Mesenchymal stem cell (in vitro differentiated cells and primary cell): ENCODE results near the gene INPP5A.

ENCODE experiments used
- DNase-seq: peaks from one replicate; pipeline ENCODE4 v3.0.0-alpha.2; 2013
- H2AFZ ChIP-seq: one replicate; pipeline ENCODE4 v1.6.1; 2013; ENCODE audit warnings: low read depth, mild to moderate bottlenecking, control low read depth, inconsistent platforms, low read length, moderate library complexity
- H2AK5ac ChIP-seq: 2 replicates; pipeline ENCODE4 v1.6.1; 2013; ENCODE audit warnings: low read length, moderate library complexity, mild to moderate bottlenecking, inconsistent platforms; ENCODE audit not compliant: severe bottlenecking
- H2BK120ac ChIP-seq: one replicate; pipeline ENCODE4 v1.6.1; 2013; ENCODE audit warnings: low read depth, mild to moderate bottlenecking, inconsistent platforms, low read length, moderate library complexity
- H2BK12ac ChIP-seq, 2 experiments: one replicate each; pipeline ENCODE4 v1.6.1; 2013; ENCODE audit warnings: inconsistent platforms in 2 of 2, low read length in 2 of 2, mild to moderate bottlenecking in 2 of 2, moderate library complexity in 2 of 2, control low read depth in 1 of 2
- H2BK15ac ChIP-seq: one replicate; pipeline ENCODE4 v1.6.1; 2013; ENCODE audit warnings: mild to moderate bottlenecking, low read depth, inconsistent platforms; ENCODE audit not compliant: poor library complexity, severe bottlenecking
- H2BK5ac ChIP-seq: 2 replicates; pipeline ENCODE4 v1.6.1; 2013; ENCODE audit warnings: low read depth, mild to moderate bottlenecking, low read length, control low read depth, inconsistent platforms; ENCODE audit not compliant: poor library complexity, severe bottlenecking
- H3K14ac ChIP-seq, 2 experiments: one replicate each; pipeline ENCODE4 v1.6.1; 2013; ENCODE audit warnings: inconsistent platforms in 2 of 2, low read length in 2 of 2, control low read depth in 1 of 2, mild to moderate bottlenecking in 1 of 2, moderate library complexity in 1 of 2
- H3K18ac ChIP-seq, 2 experiments: one replicate each; pipeline ENCODE4 v1.6.1; 2013; ENCODE audit warnings: inconsistent platforms in 2 of 2, low read length in 2 of 2, control low read depth in 1 of 2, low read depth in 1 of 2, mild to moderate bottlenecking in 1 of 2
- H3K23ac ChIP-seq, 2 experiments: one replicate each; pipeline ENCODE4 v1.6.1; 2013; ENCODE audit warnings: inconsistent platforms in 2 of 2, low read length in 2 of 2, mild to moderate bottlenecking in 2 of 2, moderate library complexity in 2 of 2, control low read depth in 1 of 2
- H3K27ac ChIP-seq: 2 replicates; pipeline ENCODE4 v1.5.1; 2013; ENCODE audit warnings: mild to moderate bottlenecking, moderate library complexity, low read length, control low read depth, inconsistent platforms; ENCODE audit not compliant: poor library complexity, severe bottlenecking
- H3K27me3 ChIP-seq, 2 experiments: 2 replicates each; pipeline versions ENCODE4 v1.6.1 to v1.7.0; 2013; ENCODE audit warnings: low read length in 2 of 2, mild to moderate bottlenecking in 2 of 2, moderate library complexity in 2 of 2, control low read depth in 1 of 2, inconsistent platforms in 1 of 2; ENCODE audit not compliant: control insufficient read depth in 1 of 2, insufficient read depth in 1 of 2
- H3K36me3 ChIP-seq, 2 experiments: 2 replicates each; pipeline versions ENCODE4 v1.6.1 to v1.7.0; 2013; ENCODE audit warnings: low read length in 2 of 2, control low read depth in 1 of 2, inconsistent platforms in 1 of 2, low read depth in 1 of 2, mild to moderate bottlenecking in 1 of 2; ENCODE audit not compliant: insufficient read depth in 2 of 2, control insufficient read depth in 1 of 2
- H3K4ac ChIP-seq, 2 experiments: one replicate each; pipeline ENCODE4 v1.6.1; 2013; ENCODE audit warnings: inconsistent platforms in 2 of 2, low read length in 2 of 2, mild to moderate bottlenecking in 2 of 2, moderate library complexity in 2 of 2, control low read depth in 1 of 2, low read depth in 1 of 2
- H3K4me1 ChIP-seq: 2 replicates; pipeline ENCODE4 v1.6.1; 2013; ENCODE audit warnings: low read depth, low read length, control low read depth; ENCODE audit not compliant: control insufficient read depth, insufficient read depth
- H3K4me2 ChIP-seq: 2 replicates; pipeline ENCODE4 v1.6.1; 2013; ENCODE audit warnings: low read length, mild to moderate bottlenecking, inconsistent platforms; ENCODE audit not compliant: poor library complexity, severe bottlenecking
- H3K4me3 ChIP-seq, 2 experiments: 2 replicates each; pipeline versions ENCODE4 v1.5.1 to v1.7.0; 2013; ENCODE audit warnings: low read length in 2 of 2, mild to moderate bottlenecking in 2 of 2, control low read depth in 1 of 2, low read depth in 1 of 2; ENCODE audit not compliant: insufficient read depth in 1 of 2
- H3K79me1 ChIP-seq: replicated peaks from 2 replicates; pipeline ENCODE4 v1.6.1; 2013; ENCODE audit warnings: mild to moderate bottlenecking, control low read depth, low read length, inconsistent platforms; ENCODE audit not compliant: poor library complexity, severe bottlenecking
- H3K9ac ChIP-seq: 2 replicates; pipeline ENCODE4 v1.7.0; 2013; ENCODE audit warnings: mild to moderate bottlenecking, low read length, moderate library complexity
- H3K9me3 ChIP-seq: 2 replicates; pipeline ENCODE4 v1.7.0; 2013; ENCODE audit warnings: mild to moderate bottlenecking, low read length; ENCODE audit not compliant: control insufficient read depth
- H4K8ac ChIP-seq: one replicate; pipeline ENCODE4 v1.6.1; 2013; ENCODE audit warnings: inconsistent platforms, mild to moderate bottlenecking, low read length, moderate library complexity
- H4K91ac ChIP-seq: one replicate; pipeline ENCODE4 v1.6.1; 2013; ENCODE audit warnings: mild to moderate bottlenecking, low read length, inconsistent platforms
- WGBS: methylation state at CpG from one replicate; pipeline ENCODE4 v1.1.7; 2013; ENCODE audit warnings: mixed read lengths; 5-methylcytosine and 5-hydroxymethylcytosine counted together

INPP5A gene

DNA sequence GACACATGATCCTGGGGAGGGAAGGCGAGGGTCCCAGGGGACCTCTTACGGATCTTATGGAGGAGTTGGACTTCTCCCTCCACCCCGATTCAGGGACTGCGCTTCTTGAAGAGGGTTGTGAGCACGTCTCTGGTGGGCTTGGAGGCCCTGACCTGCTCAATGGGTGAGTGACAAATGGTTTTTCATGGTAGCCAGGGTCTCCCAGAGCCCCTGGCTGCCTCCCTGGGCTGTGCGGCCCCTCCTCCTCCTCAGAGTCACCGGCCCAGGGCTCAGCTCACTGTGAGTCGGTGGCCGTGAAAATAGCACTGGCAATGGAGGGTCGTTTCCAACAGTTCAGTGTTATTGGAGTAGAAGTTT, 26.6 kb downstream of the INPP5A start:
- 95% methylated on average over 7 of the region's 10 CpGs for WGBS
- Histone ChIP-seq H3K4ac (no peak overlapping the region), H3K4me2 (no peak overlapping the region), H3K23ac (no peak overlapping the region), H3K9ac (no peak overlapping the region), H3K79me1 (peaks cover 53% of the 10 kb centered on the region), H3K9me3 (no peaks in the 10 kb centered on the region), H3K36me3 (peaks cover 0 to 11% of the 10 kb centered on the region in 2 experiments), H3K18ac (no peak overlapping the region), H3K4me3 (no peak overlapping the region), H3K27ac (no peak overlapping the region), H3K27me3 (no peaks in the 10 kb centered on the region), H2BK5ac (no peak overlapping the region), H2BK120ac (no peak overlapping the region), H4K8ac (no peak overlapping the region), H4K91ac (no peak overlapping the region), H2BK15ac (no peak overlapping the region), H2AK5ac (no peak overlapping the region), H2AFZ (no peak overlapping the region), H3K14ac (no peak overlapping the region), H3K4me1 (peaks cover 6% of the 10 kb centered on the region), H2BK12ac (no peak overlapping the region)
- DNase-seq = no peak

DNA sequence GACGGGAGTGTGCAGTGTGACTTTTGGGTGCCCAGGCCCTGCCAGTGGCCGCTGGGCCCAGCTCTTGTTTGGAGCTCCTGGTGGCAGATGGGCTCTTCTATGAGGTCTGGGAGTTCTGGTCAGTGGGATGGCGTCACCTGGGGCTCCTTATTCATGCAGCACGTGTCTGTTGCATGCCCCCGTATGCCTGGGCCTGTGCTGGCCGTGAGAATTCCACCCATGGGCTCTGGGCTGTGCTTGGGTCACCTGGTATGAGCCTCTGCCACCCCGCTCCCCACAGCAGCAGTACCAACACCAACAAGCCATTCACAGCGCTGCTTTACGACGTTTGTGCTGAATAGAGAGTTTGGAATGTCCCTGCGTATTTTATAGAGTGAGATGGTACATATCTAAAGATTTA, 27.1 kb downstream of the INPP5A start:
- Histone ChIP-seq H3K4me2 (no peak overlapping the region), H2BK120ac (no peak overlapping the region), H3K27me3 (no peaks in the 10 kb centered on the region), H3K18ac (no peak overlapping the region), H3K4ac (no peak overlapping the region), H3K14ac (no peak overlapping the region), H3K4me1 (peaks cover 6% of the 10 kb centered on the region), H3K9ac (no peak overlapping the region), H3K27ac (no peak overlapping the region), H2BK5ac (no peak overlapping the region), H3K4me3 (no peak overlapping the region), H2AFZ (no peak overlapping the region), H3K23ac (no peak overlapping the region), H3K9me3 (no peaks in the 10 kb centered on the region), H2BK15ac (no peak overlapping the region), H4K91ac (no peak overlapping the region), H4K8ac (no peak overlapping the region), H3K79me1 (peaks cover 48% of the 10 kb centered on the region), H2AK5ac (no peak overlapping the region), H2BK12ac (no peak overlapping the region), H3K36me3 (peaks cover 0 to 11% of the 10 kb centered on the region in 2 experiments)
- 97% methylated on average over 7 of the region's 11 CpGs for WGBS
- DNase-seq = no peak

DNA sequence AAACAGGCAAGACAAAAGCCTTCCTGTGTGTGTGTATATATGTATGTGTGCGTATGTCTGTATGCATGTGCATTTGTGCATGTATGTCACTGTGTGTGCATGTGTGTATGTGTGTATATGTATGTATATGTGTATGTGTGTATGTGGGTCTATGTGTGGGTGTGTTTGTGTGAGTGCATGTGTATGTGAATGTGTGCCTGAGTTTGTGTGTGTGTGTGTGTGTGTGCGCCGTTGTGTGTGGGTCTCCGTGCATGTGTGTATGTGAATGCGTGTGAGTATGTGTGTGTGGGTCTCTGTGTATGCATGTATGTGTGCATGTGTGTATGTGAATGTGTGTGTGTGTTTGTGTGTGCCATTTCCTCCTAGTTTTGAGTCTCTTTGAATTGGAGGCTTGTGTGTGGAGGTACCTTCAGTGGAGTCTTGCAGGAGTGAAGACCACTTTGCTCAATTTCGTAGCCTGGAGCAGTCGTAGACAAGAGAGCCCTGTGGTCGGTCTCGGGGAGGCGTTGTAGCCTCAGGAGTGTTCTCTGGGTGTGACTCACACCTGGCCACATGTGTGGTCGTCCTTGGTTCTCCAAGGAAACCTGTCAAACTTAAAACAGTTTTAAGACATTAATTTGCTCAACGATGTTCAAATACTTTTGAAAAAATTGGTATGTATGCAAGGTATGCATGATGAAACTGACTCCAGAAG, 28.1 kb downstream of the INPP5A start:
- Histone ChIP-seq H4K91ac (peak overlapping the region; percentile 14), H4K8ac (no peak overlapping the region), H3K4ac (no peak overlapping the region), H3K4me2 (no peak overlapping the region), H2BK5ac (no peak overlapping the region), H2AK5ac (no peak overlapping the region), H2BK15ac (no peak overlapping the region), H3K27me3 (no peaks in the 10 kb centered on the region), H3K9ac (no peak overlapping the region), H2AFZ (no peak overlapping the region), H3K14ac (peak overlapping the region in 1 of 2 experiments; percentile 19), H3K4me1 (peaks cover 7% of the 10 kb centered on the region), H2BK12ac (no peak overlapping the region), H3K36me3 (peaks cover 0 to 11% of the 10 kb centered on the region in 2 experiments), H2BK120ac (no peak overlapping the region), H3K23ac (no peak overlapping the region), H3K4me3 (no peak overlapping the region), H3K9me3 (no peaks in the 10 kb centered on the region), H3K18ac (no peak overlapping the region), H3K79me1 (peaks cover 45% of the 10 kb centered on the region), H3K27ac (no peak overlapping the region)
- no peak for DNase-seq
- WGBS = 96% methylated on average over 11 of the region's 12 CpGs

DNA sequence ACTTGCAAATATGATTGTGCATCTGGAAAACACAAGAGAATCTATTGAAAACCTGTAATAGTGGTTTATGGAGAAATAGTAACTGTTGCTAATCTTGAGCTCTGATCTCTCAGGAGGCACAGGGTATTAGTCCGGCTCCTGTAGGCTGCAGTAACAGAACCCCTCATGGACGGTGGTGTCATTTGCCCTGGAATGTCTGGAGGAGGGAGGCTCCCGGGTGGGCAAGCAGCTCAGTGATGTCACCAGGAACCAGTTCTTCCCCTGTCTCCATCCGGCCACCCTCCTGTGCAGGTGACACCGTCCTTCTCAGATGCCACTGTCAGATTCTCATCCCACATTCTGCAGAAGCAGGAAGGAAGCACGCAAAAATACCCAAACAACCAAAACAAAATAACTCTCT, 29.3 kb downstream of the INPP5A start:
- Histone ChIP-seq H2AFZ (no peak overlapping the region), H3K4me1 (peaks cover 19% of the 10 kb centered on the region), H3K9me3 (no peaks in the 10 kb centered on the region), H2BK5ac (no peak overlapping the region), H3K4me2 (no peak overlapping the region), H4K91ac (no peak overlapping the region), H2BK120ac (no peak overlapping the region), H2BK15ac (no peak overlapping the region), H3K4ac (no peak overlapping the region), H3K9ac (no peak overlapping the region), H3K4me3 (no peak overlapping the region), H3K23ac (no peak overlapping the region), H3K14ac (no peak overlapping the region), H3K79me1 (peaks cover 47% of the 10 kb centered on the region), H3K18ac (no peak overlapping the region), H3K27me3 (no peaks in the 10 kb centered on the region), H4K8ac (no peak overlapping the region), H2BK12ac (no peak overlapping the region), H3K36me3 (peaks cover 0 to 15% of the 10 kb centered on the region in 2 experiments), H3K27ac (no peak overlapping the region), H2AK5ac (no peak overlapping the region)
- WGBS = 81% methylated on average over 6 of the region's 6 CpGs
- no peak for DNase-seq
